SHP77 (cell line): ENCODE results near the gene ELMOD1.

ENCODE experiments used
- DNase-seq, 2 experiments: peaks; one replicate each; lab custom pipeline; 2025; lab: John Stamatoyannopoulos, UW

Gene ELMOD1

GRCh38 chr11:107583629-107584195, 7.2 kb upstream of the ELMOD1 start:
- DNase-seq: no peak

GRCh38 chr11:107587306-107587979, 3.5 kb upstream of the ELMOD1 start:
- no peak for DNase-seq

- no peak for DNase-seq
Measured at GRCh38 chr11:107591378-107592230, 657 bp downstream of the ELMOD1 start.

DNA sequence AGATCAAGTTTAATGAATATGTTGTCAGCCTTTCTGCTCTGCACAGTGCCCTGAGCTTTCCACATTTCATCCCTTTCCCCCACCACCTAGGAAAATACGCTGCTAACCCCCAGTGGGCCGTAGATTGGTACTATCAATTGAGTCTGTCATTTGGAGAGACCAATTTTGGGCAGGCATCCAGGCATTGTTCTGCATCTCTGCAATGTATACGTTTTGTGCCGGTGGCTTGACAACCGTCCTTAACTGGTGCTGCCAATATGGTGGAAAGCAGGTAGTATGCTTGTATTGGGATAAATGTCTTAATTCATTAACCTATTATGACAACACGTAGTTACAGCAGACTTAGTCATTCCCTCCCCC, 1.3 kb downstream of the ELMOD1 start:
- no peak for DNase-seq

GRCh38 chr11:107592813-107593212, 1.9 kb downstream of the ELMOD1 start:
- no peak for DNase-seq

DNA sequence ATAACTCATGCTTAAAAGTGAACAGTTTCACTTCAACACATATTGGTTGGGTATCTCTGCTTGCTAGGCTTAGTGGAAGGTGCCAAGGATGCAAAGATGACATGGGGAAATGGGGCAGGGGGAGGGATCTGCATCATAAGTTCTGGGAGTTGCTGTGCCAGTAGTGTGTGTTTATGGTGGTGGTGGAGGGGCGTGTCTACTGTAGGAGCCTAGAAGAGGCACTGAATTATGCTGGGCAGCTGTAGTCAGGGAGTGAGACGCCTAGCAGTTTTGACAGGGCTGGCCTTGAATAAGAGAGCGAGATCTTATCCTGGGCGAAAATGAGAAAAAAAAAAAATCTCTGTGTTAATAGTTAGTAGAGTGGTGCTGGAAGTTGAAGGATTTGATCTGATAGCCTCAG, 3.0 kb downstream of the ELMOD1 start:
- no peak for DNase-seq

DNA sequence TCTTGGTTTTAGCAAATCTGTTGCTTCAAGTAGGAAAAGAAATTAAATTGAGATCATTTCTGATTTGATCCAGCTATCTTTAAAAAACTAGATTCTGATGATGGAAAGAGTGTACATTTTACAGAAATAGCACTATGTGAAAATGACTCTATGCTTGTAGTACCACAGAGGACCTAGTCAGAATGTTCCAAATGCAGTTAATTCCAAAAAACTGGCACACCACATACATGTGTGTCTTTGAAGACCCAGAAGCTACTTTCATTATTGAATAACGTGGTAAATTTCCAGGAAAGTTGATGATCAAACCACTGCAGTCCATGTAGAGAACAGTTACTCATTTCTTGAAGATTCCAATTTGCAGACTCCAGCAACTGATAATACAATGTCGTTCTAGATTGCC, 3.8 kb downstream of the ELMOD1 start:
- DNase-seq: no peak

- peak; percentile 39 to 41 for DNase-seq
Measured at GRCh38 chr11:107598225-107599139, 7.5 kb downstream of the ELMOD1 start.

DNA sequence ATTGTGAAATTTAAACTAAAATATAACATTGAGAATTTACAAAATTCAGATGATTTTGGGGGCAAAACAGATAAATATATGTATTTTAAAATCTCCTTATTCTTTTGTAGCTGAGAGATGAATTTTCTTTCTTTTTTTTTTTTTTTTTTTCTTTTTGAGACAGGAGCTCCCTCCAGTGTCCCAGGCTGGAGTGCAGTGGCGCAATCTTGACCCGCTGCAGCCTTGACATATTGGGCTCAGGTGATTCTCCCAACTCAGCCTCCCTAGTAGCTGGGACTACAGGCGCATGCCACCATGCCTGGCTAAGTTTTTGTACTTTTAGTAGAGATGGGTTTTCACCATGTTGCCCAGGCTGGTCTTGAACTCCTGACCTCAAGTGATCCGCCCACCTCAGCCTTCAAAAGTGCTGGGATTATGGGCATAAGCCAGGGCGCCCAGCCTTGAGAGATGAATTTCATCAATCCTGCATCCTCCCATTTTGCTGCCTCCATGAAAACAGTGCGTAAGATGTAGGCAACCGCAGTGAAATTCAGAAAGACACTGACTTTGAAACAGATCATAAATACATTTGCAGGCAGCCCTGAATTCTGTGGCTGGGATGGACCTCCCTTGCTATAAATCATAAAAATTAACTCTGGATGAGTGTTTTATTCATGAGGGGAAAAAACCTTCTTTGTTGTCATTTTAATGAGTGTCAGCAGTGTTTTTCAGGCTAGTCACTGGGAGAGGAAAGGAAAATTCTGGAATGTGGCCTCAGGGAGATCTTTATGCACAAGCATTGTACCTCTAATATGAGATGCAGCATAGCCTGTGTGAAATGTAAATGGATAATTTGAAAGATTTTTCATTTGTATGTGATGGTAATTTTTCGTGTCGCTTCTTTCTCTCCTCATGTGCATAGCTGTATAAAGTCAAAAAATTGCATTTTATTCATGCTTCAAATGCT, 14.4 kb downstream of the ELMOD1 start:
- DNase-seq: no peak

GRCh38 chr11:107606141-107606540, 15.2 kb downstream of the ELMOD1 start:
- no peak for DNase-seq

- no peak for DNase-seq
Measured at GRCh38 chr11:107608809-107609208, 17.9 kb downstream of the ELMOD1 start.

GRCh38 chr11:107609400-107610218, 18.7 kb downstream of the ELMOD1 start:
- DNase-seq: no peak

- no peak for DNase-seq
Measured at GRCh38 chr11:107612445-107612844, 21.5 kb downstream of the ELMOD1 start.

DNA sequence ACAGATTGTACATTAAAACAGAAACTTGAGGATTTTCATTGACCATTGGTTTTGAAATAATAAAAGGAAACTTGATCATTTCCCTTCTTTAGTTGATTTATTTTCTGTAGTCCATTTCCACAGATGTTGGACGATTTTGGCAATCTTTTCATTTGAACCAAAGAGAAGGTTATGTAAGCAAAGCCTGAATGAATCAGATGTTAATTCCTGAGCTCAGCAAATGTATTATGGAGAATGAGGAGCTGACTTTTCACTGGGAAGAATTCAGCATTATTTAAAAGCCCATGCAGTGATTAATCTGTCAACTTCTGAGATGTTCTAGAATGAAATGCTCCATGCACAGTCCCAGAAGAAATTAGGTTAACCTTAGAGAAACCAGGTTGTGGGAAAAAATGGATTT, 29.0 kb downstream of the ELMOD1 start:
- DNase-seq: no peak

- DNase-seq: no peak
Measured at GRCh38 chr11:107621081-107621480, 30.1 kb downstream of the ELMOD1 start.

DNA sequence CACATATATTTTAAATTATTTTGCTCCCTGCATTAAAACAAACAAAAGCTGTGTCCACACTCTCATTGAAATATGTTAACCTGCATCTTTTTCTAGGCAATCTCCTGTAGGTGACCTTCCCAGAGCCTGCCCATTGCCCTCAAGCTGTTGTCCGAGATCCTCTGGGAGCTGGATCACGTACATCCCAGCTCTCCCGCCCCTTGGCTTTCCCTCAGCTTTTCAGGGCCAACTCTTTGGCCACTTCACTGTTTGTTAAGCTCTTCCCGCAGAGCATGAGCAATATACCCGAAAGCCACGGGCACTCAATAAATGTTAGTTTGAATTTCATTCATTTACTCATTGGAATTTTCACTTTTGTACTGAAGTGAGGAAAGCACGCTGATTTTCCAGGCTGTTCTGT, 32.2 kb downstream of the ELMOD1 start:
- no peak for DNase-seq

GRCh38 chr11:107624983-107625684, 34.2 kb downstream of the ELMOD1 start:
- DNase-seq: no peak

- no peak for DNase-seq
Measured at GRCh38 chr11:107625685-107625989, 34.7 kb downstream of the ELMOD1 start.

DNA sequence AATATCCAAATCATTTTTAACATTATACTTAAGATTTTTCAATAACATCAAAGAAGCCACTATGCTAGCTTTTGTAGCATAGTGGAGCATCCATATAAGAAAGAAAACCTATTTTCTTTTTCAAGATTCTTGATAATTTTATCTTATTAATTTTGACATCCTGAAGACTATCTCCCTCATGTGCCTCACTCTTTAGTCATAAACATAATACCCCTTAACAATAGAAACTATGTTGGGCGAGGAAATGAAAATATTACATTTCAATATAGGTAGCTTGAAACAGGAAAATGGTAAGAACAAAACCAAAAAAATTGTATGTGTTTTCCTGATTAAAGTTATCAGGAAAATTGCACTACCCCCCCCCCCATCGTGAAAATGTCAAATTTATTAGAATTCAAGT, 40.1 kb downstream of the ELMOD1 start:
- DNase-seq: no peak

DNA sequence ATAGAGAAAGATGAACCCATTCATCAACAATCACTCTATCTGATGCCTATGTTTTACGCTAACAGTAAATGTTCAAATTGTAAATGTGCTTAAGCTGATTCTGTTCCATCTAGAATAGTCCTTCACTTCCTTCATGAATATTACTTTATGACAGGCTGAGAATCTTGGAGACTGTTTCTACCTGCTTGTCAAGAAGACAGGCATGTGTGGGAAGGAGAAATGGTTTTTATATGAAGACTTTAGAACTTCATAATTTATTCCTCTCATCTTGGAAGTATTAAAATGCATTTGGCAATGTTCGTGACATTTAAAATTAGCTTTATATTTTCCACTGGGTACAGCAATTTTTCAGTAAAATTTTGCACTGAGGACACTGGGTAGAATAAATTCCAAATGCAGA, 41.0 kb downstream of the ELMOD1 start:
- DNase-seq: no peak
